Stomach (tissue), 4 donors: ENCODE data around the gene CRYBB1.

Source experiments
- CTCF ChIP-seq, 7 experiments: fragments of 450-650 bp in 4 of 7; fragments of 200-600 bp in 3 of 7; sonication (generic) in 3 of 7; IDR thresholded peaks; one replicate each; pipeline ENCODE4 v1.5.1; 2016 to 2019; ENCODE audit warnings: antibody characterized with exemption in 7 of 7, control low read depth in 2 of 7, mild to moderate bottlenecking in 1 of 7
- POLR2A ChIP-seq, 4 donors: fragments of 450-650 bp; IDR thresholded peaks; one replicate each; pipeline ENCODE4 v1.6.1; 2016; ENCODE audit warnings: antibody characterized with exemption in 4 of 4, control low read depth in 2 of 4, mild to moderate bottlenecking in 1 of 4, moderate library complexity in 1 of 4

- no peak for TF ChIP-seq CTCF (IDR thresholded peaks at IDR 0.05)
- no peak for TF ChIP-seq POLR2A (IDR thresholded peaks at IDR 0.05)
Observed at GRCh38 chr22:26604368-26604767, 13.5 kb downstream of the CRYBB1 start.
